Rectal smooth muscle tissue (tissue), 1 donor: ENCODE results near the gene HMGN3.

ENCODE experiments used
- H3K27ac ChIP-seq: one replicate; pipeline ENCODE4 v1.7.0; 2013; ENCODE audit warnings: low read depth, low read length, inconsistent platforms
- H3K27me3 ChIP-seq: one replicate; pipeline ENCODE4 v1.7.0; 2013; ENCODE audit warnings: low read length; ENCODE audit not compliant: control insufficient read depth, insufficient read depth
- H3K36me3 ChIP-seq: one replicate; pipeline ENCODE4 v1.7.0; 2013; ENCODE audit warnings: low read length; ENCODE audit not compliant: control insufficient read depth, insufficient read depth
- H3K4me1 ChIP-seq: one replicate; pipeline ENCODE4 v1.7.0; 2013; ENCODE audit warnings: low read length; ENCODE audit not compliant: control insufficient read depth, insufficient read depth
- H3K4me3 ChIP-seq: one replicate; pipeline ENCODE4 v1.7.0; 2013; ENCODE audit warnings: low read length
- H3K9ac ChIP-seq: one replicate; pipeline ENCODE4 v1.7.0; 2013; ENCODE audit warnings: low read length

HMGN3 gene

GRCh38 chr6:79230149-79230548 lies 4.3 kb downstream of the HMGN3 start:
- H3K9ac ChIP-seq = no peak overlapping the region
- H3K4me3 ChIP-seq = no peak overlapping the region
- no peaks in the 10 kb centered on the region for H3K27me3 ChIP-seq
- H3K27ac ChIP-seq = no peak overlapping the region
- H3K4me1 ChIP-seq = no peaks in the 10 kb centered on the region
- no peaks in the 10 kb centered on the region for H3K36me3 ChIP-seq

- Histone ChIP-seq H3K36me3 (no peaks in the 10 kb centered on the region), H3K4me3 (no peak overlapping the region), H3K27ac (no peak overlapping the region), H3K27me3 (no peaks in the 10 kb centered on the region), H3K4me1 (no peaks in the 10 kb centered on the region), H3K9ac (no peak overlapping the region)
Measured at GRCh38 chr6:79227445-79227844, 7.0 kb downstream of the HMGN3 start.

GRCh38 chr6:79226660-79227059 lies 7.8 kb downstream of the HMGN3 start:
- no peaks in the 10 kb centered on the region for H3K36me3 ChIP-seq

GRCh38 chr6:79225717-79226599 lies 8.5 kb downstream of the HMGN3 start:
- Histone ChIP-seq H3K4me3 (no peak overlapping the region), H3K9ac (no peak overlapping the region), H3K27me3 (no peaks in the 10 kb centered on the region), H3K4me1 (no peaks in the 10 kb centered on the region), H3K36me3 (no peaks in the 10 kb centered on the region), H3K27ac (no peak overlapping the region)

More at GRCh38 chr6:79226660-79227059, 7.8 kb downstream of the HMGN3 start:
- H3K27ac ChIP-seq = no peak overlapping the region
- no peak overlapping the region for H3K9ac ChIP-seq
- no peaks in the 10 kb centered on the region for H3K27me3 ChIP-seq
- H3K4me3 ChIP-seq = no peak overlapping the region
- H3K4me1 ChIP-seq = no peaks in the 10 kb centered on the region

GRCh38 chr6:79223611-79224404 lies 10.7 kb downstream of the HMGN3 start:
- no peak overlapping the region for H3K27ac ChIP-seq
- no peaks in the 10 kb centered on the region for H3K27me3 ChIP-seq
- no peaks in the 10 kb centered on the region for H3K4me1 ChIP-seq
- H3K36me3 ChIP-seq = no peaks in the 10 kb centered on the region
- H3K9ac ChIP-seq = no peak overlapping the region
- no peak overlapping the region for H3K4me3 ChIP-seq

- Histone ChIP-seq H3K27ac (no peak overlapping the region), H3K9ac (no peak overlapping the region), H3K27me3 (no peaks in the 10 kb centered on the region), H3K4me3 (no peak overlapping the region), H3K4me1 (no peaks in the 10 kb centered on the region), H3K36me3 (no peaks in the 10 kb centered on the region)
Measured at GRCh38 chr6:79215213-79215824, 19.2 kb downstream of the HMGN3 start.

- no peaks in the 10 kb centered on the region for H3K27me3 ChIP-seq
- no peaks in the 10 kb centered on the region for H3K4me1 ChIP-seq
- no peaks in the 10 kb centered on the region for H3K36me3 ChIP-seq
- H3K27ac ChIP-seq = no peak overlapping the region
- H3K4me3 ChIP-seq = no peak overlapping the region
- no peak overlapping the region for H3K9ac ChIP-seq
Measured at GRCh38 chr6:79212859-79213258, 21.6 kb downstream of the HMGN3 start.

GRCh38 chr6:79208816-79209215 lies 25.7 kb downstream of the HMGN3 start:
- H3K27me3 ChIP-seq = no peaks in the 10 kb centered on the region
- no peaks in the 10 kb centered on the region for H3K4me1 ChIP-seq
- H3K4me3 ChIP-seq = no peak overlapping the region
- no peaks in the 10 kb centered on the region for H3K36me3 ChIP-seq
- no peak overlapping the region for H3K27ac ChIP-seq
- H3K9ac ChIP-seq = no peak overlapping the region

- H3K4me3 ChIP-seq = no peak overlapping the region
- H3K9ac ChIP-seq = no peak overlapping the region
- no peaks in the 10 kb centered on the region for H3K27me3 ChIP-seq
- no peak overlapping the region for H3K27ac ChIP-seq
- peaks cover 5% of the 10 kb centered on the region for H3K36me3 ChIP-seq
- H3K4me1 ChIP-seq = no peaks in the 10 kb centered on the region
Measured at GRCh38 chr6:79203753-79204253, 30.7 kb downstream of the HMGN3 start.

GRCh38 chr6:79202556-79202955 lies 31.9 kb downstream of the HMGN3 start:
- H3K36me3 ChIP-seq = peaks cover 5% of the 10 kb centered on the region
- no peak overlapping the region for H3K9ac ChIP-seq
- no peak overlapping the region for H3K27ac ChIP-seq
- H3K4me3 ChIP-seq = no peak overlapping the region
- no peaks in the 10 kb centered on the region for H3K27me3 ChIP-seq
- no peaks in the 10 kb centered on the region for H3K4me1 ChIP-seq

- H3K27me3 ChIP-seq = no peaks in the 10 kb centered on the region
- peaks cover 5% of the 10 kb centered on the region for H3K36me3 ChIP-seq
- H3K4me3 ChIP-seq = no peak overlapping the region
- no peaks in the 10 kb centered on the region for H3K4me1 ChIP-seq
- no peak overlapping the region for H3K27ac ChIP-seq
- no peak overlapping the region for H3K9ac ChIP-seq
Measured at GRCh38 chr6:79201983-79202382, 32.5 kb downstream of the HMGN3 start.

GRCh38 chr6:79201143-79201542 lies 33.3 kb downstream of the HMGN3 start:
- Histone ChIP-seq H3K36me3 (peaks cover 5% of the 10 kb centered on the region), H3K4me1 (no peaks in the 10 kb centered on the region), H3K27ac (no peak overlapping the region), H3K4me3 (no peak overlapping the region), H3K27me3 (no peaks in the 10 kb centered on the region), H3K9ac (no peak overlapping the region)
